Measurements from ENCODE around the gene FHIT.

- TF ChIP-seq EZH2 (IDR thresholded peaks at IDR 0.05) (no peak), EZH2phosphoT487 (IDR thresholded peaks at IDR 0.05) (no peak)
- TF ChIP-seq, protein P1, sequence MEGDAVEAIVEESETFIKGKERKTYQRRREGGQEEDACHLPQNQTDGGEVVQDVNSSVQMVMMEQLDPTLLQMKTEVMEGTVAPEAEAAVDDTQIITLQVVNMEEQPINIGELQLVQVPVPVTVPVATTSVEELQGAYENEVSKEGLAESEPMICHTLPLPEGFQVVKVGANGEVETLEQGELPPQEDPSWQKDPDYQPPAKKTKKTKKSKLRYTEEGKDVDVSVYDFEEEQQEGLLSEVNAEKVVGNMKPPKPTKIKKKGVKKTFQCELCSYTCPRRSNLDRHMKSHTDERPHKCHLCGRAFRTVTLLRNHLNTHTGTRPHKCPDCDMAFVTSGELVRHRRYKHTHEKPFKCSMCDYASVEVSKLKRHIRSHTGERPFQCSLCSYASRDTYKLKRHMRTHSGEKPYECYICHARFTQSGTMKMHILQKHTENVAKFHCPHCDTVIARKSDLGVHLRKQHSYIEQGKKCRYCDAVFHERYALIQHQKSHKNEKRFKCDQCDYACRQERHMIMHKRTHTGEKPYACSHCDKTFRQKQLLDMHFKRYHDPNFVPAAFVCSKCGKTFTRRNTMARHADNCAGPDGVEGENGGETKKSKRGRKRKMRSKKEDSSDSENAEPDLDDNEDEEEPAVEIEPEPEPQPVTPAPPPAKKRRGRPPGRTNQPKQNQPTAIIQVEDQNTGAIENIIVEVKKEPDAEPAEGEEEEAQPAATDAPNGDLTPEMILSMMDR (IDR thresholded peaks at IDR 0.05), result no peak
Measured at GRCh38 chr3:59753808-59754450, 1497.3 kb downstream of the FHIT start.

All from neural progenitor cell (in vitro differentiated cells).